Suprapubic skin (tissue), 3 donors: Measurements from ENCODE around the gene GSTP1.
A peak's percentile ranks its signal among the peaks of the same experiment; 100 is the strongest.

Experiments
- CTCF ChIP-seq, 2 donors: fragments of 200-600 bp in 1 of 2; fragments of 450-650 bp in 1 of 2; sonication (generic) in 1 of 2; IDR thresholded peaks; one replicate each; pipeline ENCODE4 v1.5.1; 2016 to 2019; ENCODE audit warnings: antibody characterized with exemption in 2 of 2, mild to moderate bottlenecking in 1 of 2, moderate library complexity in 1 of 2
- POLR2A ChIP-seq, 2 donors: fragments of 450-650 bp; IDR thresholded peaks; one replicate each; pipeline ENCODE4 v1.6.1; 2017; ENCODE audit warnings: antibody characterized with exemption in 2 of 2, mild to moderate bottlenecking in 2 of 2, moderate library complexity in 2 of 2

- TF ChIP-seq POLR2A (IDR thresholded peaks at IDR 0.05) (peak; percentile 63 to 81), CTCF (IDR thresholded peaks at IDR 0.05) (peak; percentile 71 to 81)
These were observed at the start of gene GSTP1 for GRCh38 chr11:67583247-67584204.
